ENCODE data around the gene CFAP61. TPM values are rescaled to one million over a fixed set of nuclear protein-coding genes. Genes with fewer than 3 reads are reported as not detected.

The CFAP61 gene
- total and polyA plus RNA-seq, 9 of the 15 experiments (the other 6 are each of a cell fraction or from before 2014, with no cell fraction given): 0.11 TPM; not detected in 8

GRCh38 chr20:20207872-20208271 is 155.5 kb downstream of the CFAP61 start (continued):
- TF ChIP-seq CEBPZ (IDR thresholded peaks at IDR 0.05; ENCODE audit: borderline replicate concordance, low read depth, low read length): no peak
- TF ChIP-seq ZNF23 (CRISPR knock-in tag; IDR thresholded peaks at IDR 0.05): no peak
- TF ChIP-seq NCOA6 (IDR thresholded peaks at IDR 0.05): no peak
- TF ChIP-seq ZNF551 (CRISPR knock-in tag; IDR thresholded peaks at IDR 0.05): no peak
- TF ChIP-seq ZNF217 (CRISPR knock-in tag; IDR thresholded peaks at IDR 0.05): no peak
- TF ChIP-seq CCAR2 (IDR thresholded peaks at IDR 0.05; ENCODE audit: low read depth, low read length): no peak

GRCh38 chr20:20209684-20210083 is 157.4 kb downstream of the CFAP61 start:
- WGBS (ENCODE audit: insufficient coverage, low coverage, missing lambda C conversion rate): 0% methylated on average over 2 of the region's 5 CpGs
- intact Hi-C loops (cut with micrococcal nuclease): no loop called here

More at GRCh38 chr20:20209684-20210083, 157.4 kb downstream of the CFAP61 start:
- no peaks in the 10 kb centered on the region for H3K9me1 ChIP-seq (ENCODE audit: control insufficient read depth, insufficient read depth, low read length)
- DNase-seq (ENCODE audit: extremely low read depth in 1 of 4, low spot score in 3 of 4) (no peak), ATAC-seq (no peak), FAIRE-seq (no peak)
- H2AFZ ChIP-seq (ENCODE audit: low read depth, low read length): no peak overlapping the region
- no peak for TF ChIP-seq ZNF23 (CRISPR knock-in tag; IDR thresholded peaks at IDR 0.05)
- no peak for TF ChIP-seq OTX1 (CRISPR knock-in tag; IDR thresholded peaks at IDR 0.05)
- TF ChIP-seq PHF21A (IDR thresholded peaks at IDR 0.05; ENCODE audit: borderline replicate concordance, low read depth): no peak
- no peak for TF ChIP-seq ESRRA (IDR thresholded peaks at IDR 0.05; ENCODE audit: borderline replicate concordance, low read depth)
- TF ChIP-seq ZNF121 (CRISPR knock-in tag; conservative IDR thresholded peaks at IDR 0.05): no peak
- TF ChIP-seq NCOA2 (IDR thresholded peaks at IDR 0.05; ENCODE audit: partially characterized antibody in 2 of 2): no peak
- no peak for TF ChIP-seq RBM39 (optimal IDR thresholded peaks at IDR 0.05; ENCODE audit: low read depth, low read length)
- no peak for TF ChIP-seq HLTF (IDR thresholded peaks at IDR 0.05)
- TF ChIP-seq CHAMP1 (IDR thresholded peaks at IDR 0.05): no peak
- H3K9ac ChIP-seq (ENCODE audit: insufficient read depth in 1 of 2, low read depth in 2 of 2, low read length in 2 of 2): no peak overlapping the region
- H3K27me3 ChIP-seq (ENCODE audit: control insufficient read depth in 2 of 2, insufficient read depth in 2 of 2, low read length in 2 of 2): no peaks in the 10 kb centered on the region
- H3K4me1 ChIP-seq (replicated peaks in 1 of 2; ENCODE audit: control insufficient read depth in 2 of 2, insufficient read depth in 2 of 2, low read length in 2 of 2): no peaks in the 10 kb centered on the region
- H3K9me3 ChIP-seq (replicated peaks; ENCODE audit: control insufficient read depth, insufficient read depth, low read depth, low read length): no peaks in the 10 kb centered on the region
- no peaks in the 10 kb centered on the region for H4K20me1 ChIP-seq (replicated peaks; ENCODE audit: control insufficient read depth, insufficient read depth, low read length)
- H3K27ac ChIP-seq (ENCODE audit: extremely low read depth, low read depth, low read length): no peak overlapping the region
- CTCF ChIA-PET (ENCODE audit: low intra/inter-chr PET ratio): no interaction called here
- BruUV-seq (replicated peaks): no TSS peak
- in situ Hi-C loops (cut with MboI): no loop called here
- H3K79me2 ChIP-seq (ENCODE audit: control insufficient read depth, insufficient read depth, low read length): no peaks in the 10 kb centered on the region
- H3K4me2 ChIP-seq (ENCODE audit: insufficient read depth, low read length): no peak overlapping the region
- no peak overlapping the region for H3K4me3 ChIP-seq
- H3K36me3 ChIP-seq (ENCODE audit: control insufficient read depth, insufficient read depth, low read length): no peaks in the 10 kb centered on the region
- POLR2A ChIA-PET: no interaction called here
